ENCODE results near the gene TRAPPC2. TPM values are rescaled to one million over a fixed set of nuclear protein-coding genes. Genes with fewer than 3 reads are reported as not detected.

The TRAPPC2 gene
- total and polyA plus RNA-seq, 2 of the 4 experiments (the other 2 are of a cell fraction), result 11.3 to 13.8 TPM

DNA sequence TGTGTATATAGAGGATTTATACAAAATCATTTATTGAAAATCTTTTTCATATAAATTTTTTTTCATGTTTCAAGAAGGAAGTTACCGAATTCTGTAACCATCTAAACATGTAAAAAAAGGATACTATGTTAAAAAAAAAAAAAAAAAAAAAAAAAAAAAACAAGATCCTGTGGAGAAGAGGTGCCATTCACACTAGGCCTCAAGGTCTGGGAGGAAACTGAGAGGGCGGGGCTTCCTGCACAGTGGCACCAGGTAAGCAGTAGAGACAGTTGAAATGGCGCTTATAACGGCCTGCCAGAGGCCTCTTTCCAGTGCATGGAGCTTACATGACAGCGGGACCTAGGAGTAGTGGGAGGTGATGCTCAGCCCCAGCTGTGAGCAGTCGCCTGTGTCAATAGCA is 17.5 kb downstream of the TRAPPC2 start:
- H3K9ac ChIP-seq (ENCODE audit: low read depth, low read length), result no peak overlapping the region
- in situ Hi-C loops (cut with MboI; ENCODE audit: low sequenced_read_pairs) (no loop called here), intact Hi-C loops (cut with micrococcal nuclease) (no loop called here), dilution Hi-C loops (cut with HindIII; ENCODE audit: low sequenced_read_pairs, unreplicated experiment) (no loop called here)
- H2BK5ac ChIP-seq (ENCODE audit: low read depth, low read length, poor library complexity, severe bottlenecking), result no peak overlapping the region
- H2BK120ac ChIP-seq (ENCODE audit: low read depth, low read length), result no peak overlapping the region
- no peak overlapping the region for H3K23ac ChIP-seq (ENCODE audit: low read depth, low read length)
- peak overlapping the region; percentile 23 for H2AK5ac ChIP-seq (ENCODE audit: low read depth, low read length)
- DNase-seq, result no peak
- no peak overlapping the region for H3K14ac ChIP-seq (replicated peaks; ENCODE audit: low read depth, low read length)
- no peak overlapping the region for H2BK15ac ChIP-seq (ENCODE audit: low read depth, low read length)
- H2AK9ac ChIP-seq (replicated peaks; ENCODE audit: low read depth, low read length, poor library complexity), result no peak overlapping the region
- H3K4me3 ChIP-seq (ENCODE audit: insufficient read depth, low read depth, low read length), result no peak overlapping the region
- no peaks in the 10 kb centered on the region for H3K9me3 ChIP-seq (ENCODE audit: control insufficient read depth, insufficient read depth, low read length)
- POLR2A ChIA-PET (ENCODE audit: unreplicated experiment), result no interaction called here
- 93% methylated on average over 4 of the region's 6 CpGs; no CpG with 5 or more reads in 1 of the 2 experiments for WGBS, 2 experiments (ENCODE audit: extremely low coverage in 2 of 2, insufficient read length in 1 of 2)
- ATAC-seq (ENCODE audit: low read depth), result no peak
- H2AFZ ChIP-seq (replicated peaks; ENCODE audit: low read length, poor library complexity), result no peak overlapping the region
- peaks cover 20 to 37% of the 10 kb centered on the region in 2 experiments for H3K79me1 ChIP-seq (ENCODE audit: low read depth in 1 of 2, low read length in 2 of 2)
- H3K27me3 ChIP-seq (ENCODE audit: control insufficient read depth, insufficient read depth, low read length), result no peaks in the 10 kb centered on the region
- peaks cover 22% of the 10 kb centered on the region for H3K36me3 ChIP-seq (ENCODE audit: control insufficient read depth, insufficient read depth, low read length)
- no peak overlapping the region for H2BK20ac ChIP-seq (ENCODE audit: low read depth, low read length)
- no peak overlapping the region for H4K91ac ChIP-seq (ENCODE audit: insufficient read depth, low read depth, low read length)
- H3K9me1 ChIP-seq (ENCODE audit: insufficient read depth, low read length), result peaks cover 16% of the 10 kb centered on the region
- no peak for TF ChIP-seq RCOR1 (IDR thresholded peaks at IDR 0.05; ENCODE audit: insufficient replicate concordance, low read length)
- peaks cover 9% of the 10 kb centered on the region; the same call in 1 of the 2 replicates for H4K20me1 ChIP-seq (ENCODE audit: insufficient read depth, low read length)
- 0 out of 2 replicates have a peak overlapping the region, but pooled peaks have one; percentile 20 for H3K27ac ChIP-seq (ENCODE audit: insufficient read depth, low read length)
- no peak overlapping the region for H3K18ac ChIP-seq (ENCODE audit: low read depth, low read length)
- H3K4me1 ChIP-seq (ENCODE audit: control insufficient read depth, insufficient read depth, low read length), result peaks cover 15% of the 10 kb centered on the region
- no TSS peak for BruUV-seq (replicated peaks)
- H3K4ac ChIP-seq (ENCODE audit: low read depth, low read length), result 0 out of 2 replicates have a peak overlapping the region, but pooled peaks have one; percentile 22
- H3K56ac ChIP-seq (ENCODE audit: extremely low read depth, insufficient read depth, low read length), result no peak overlapping the region
- no peak overlapping the region for H4K5ac ChIP-seq (ENCODE audit: low read depth, low read length)
- H3K4me2 ChIP-seq (ENCODE audit: low read depth, low read length), result no peak overlapping the region
- peak overlapping the region in 1 of 2 experiments; percentile 55; a peak in 1 of 4 replicates for H4K8ac ChIP-seq (ENCODE audit: low read depth in 2 of 2, low read length in 2 of 2)
- CTCF ChIA-PET, result no interaction called here
